Loucy (cell line): ENCODE data around the gene TRPV5.

Experiments
- H2AFZ ChIP-seq: fragments of 200-600 bp; sonication (generic); 2 replicates; pipeline ENCODE4 v1.6.0; 2016; ENCODE audit warnings: antibody characterized with exemption, mild to moderate bottlenecking, low read length, moderate library complexity
- H3F3A ChIP-seq: fragments of 200-600 bp; 2 replicates; pipeline ENCODE4 v1.6.0; 2016; ENCODE audit warnings: antibody characterized with exemption, low read depth, mild to moderate bottlenecking
- H3K27me3 ChIP-seq: fragments of 200-600 bp; sonication (generic); 2 replicates; pipeline ENCODE4 v1.6.1; 2014; ENCODE audit warnings: low read length, mild to moderate bottlenecking; ENCODE audit not compliant: insufficient read depth, poor library complexity, severe bottlenecking
- H3K36me3 ChIP-seq: fragments of 200-600 bp; sonication (generic); 2 replicates; pipeline ENCODE4 v1.6.1; 2016; ENCODE audit warnings: low read length; ENCODE audit not compliant: insufficient read depth
- H3K4me1 ChIP-seq: fragments of 200-600 bp; sonication (generic); 2 replicates; pipeline ENCODE4 v1.5.1; 2014; ENCODE audit warnings: low read length, mild to moderate bottlenecking; ENCODE audit not compliant: insufficient read depth, poor library complexity, severe bottlenecking
- H3K4me2 ChIP-seq: fragments of 200-600 bp; sonication (generic); 2 replicates; pipeline ENCODE4 v1.6.0; 2014; ENCODE audit warnings: antibody characterized with exemption, low read length, low read depth, mild to moderate bottlenecking; ENCODE audit not compliant: poor library complexity, severe bottlenecking
- H3K4me3 ChIP-seq: fragments of 200-600 bp; sonication (generic); 2 replicates; pipeline ENCODE4 v1.5.1; 2014; ENCODE audit warnings: low read length, mild to moderate bottlenecking, mixed read lengths; ENCODE audit not compliant: poor library complexity, severe bottlenecking
- H3K79me2 ChIP-seq: fragments of 200-600 bp; sonication (generic); 2 replicates; pipeline ENCODE4 v1.6.1; 2014; ENCODE audit warnings: low read length; ENCODE audit not compliant: insufficient read depth
- H3K9ac ChIP-seq: fragments of 200-600 bp; sonication (generic); 2 replicates; pipeline ENCODE4 v1.6.0; 2014; ENCODE audit warnings: mild to moderate bottlenecking, low read depth, low read length, moderate library complexity; ENCODE audit not compliant: poor library complexity, severe bottlenecking
- H3K9me2 ChIP-seq: fragments of 200-600 bp; sonication (generic); replicated peaks from 2 replicates; pipeline ENCODE4 v1.6.1; 2016; ENCODE audit warnings: low read depth, low read length, mixed read lengths
- H3K9me3 ChIP-seq: fragments of 200-600 bp; sonication (generic); 2 replicates; pipeline ENCODE4 v1.6.1; 2014; ENCODE audit warnings: mild to moderate bottlenecking, antibody characterized with exemption, low read length, low read depth; ENCODE audit not compliant: insufficient read depth
- H4K20me1 ChIP-seq: fragments of 200-600 bp; sonication (generic); 2 replicates; pipeline ENCODE4 v1.6.0; 2014; ENCODE audit warnings: antibody characterized with exemption, low read length, mild to moderate bottlenecking; ENCODE audit not compliant: insufficient read depth, poor library complexity, severe bottlenecking
- CTCF ChIP-seq: fragments of 200-600 bp; sonication (generic); conservative IDR thresholded peaks from 2 replicates; pipeline ENCODE4 v1.5.1; 2014; ENCODE audit warnings: mild to moderate bottlenecking, antibody characterized with exemption, low read length
- EZH2phosphoT487 ChIP-seq: fragments of 200-600 bp; IDR thresholded peaks from 2 replicates; pipeline ENCODE4 v1.6.1; 2018; ENCODE audit warnings: antibody characterized with exemption, mild to moderate bottlenecking, moderate library complexity, borderline replicate concordance

TRPV5 gene

DNA sequence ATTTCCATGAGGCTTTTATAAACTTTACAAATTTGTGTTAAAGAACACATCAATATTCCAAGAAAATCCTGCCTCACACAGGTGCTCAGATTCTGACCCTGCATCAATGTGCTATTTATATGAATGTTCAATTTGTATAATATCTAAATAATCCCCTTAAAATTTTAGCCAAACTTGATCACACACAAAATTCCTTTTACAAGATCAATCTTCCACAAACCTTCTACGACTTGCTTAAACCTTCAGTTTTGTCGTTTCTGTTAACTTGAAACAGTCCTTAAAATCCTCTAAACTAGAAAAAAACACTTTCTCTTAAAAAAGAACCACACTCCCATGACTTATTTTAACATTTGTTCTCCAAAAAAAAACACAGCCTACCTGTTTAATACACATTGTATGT, 27.8 kb downstream of the TRPV5 start:
- Histone ChIP-seq H3K4me1 (no peaks in the 10 kb centered on the region), H2AFZ (no peak overlapping the region), H3K9me2 (no peaks in the 10 kb centered on the region), H3K27me3 (no peaks in the 10 kb centered on the region), H3K36me3 (no peaks in the 10 kb centered on the region), H3K9me3 (0 out of 2 replicates have a peak, but pooled peaks cover 9% of the 10 kb centered on the region), H4K20me1 (no peaks in the 10 kb centered on the region), H3F3A (no peaks in the 10 kb centered on the region), H3K9ac (no peak overlapping the region), H3K4me2 (no peak overlapping the region), H3K4me3 (no peak overlapping the region), H3K79me2 (no peaks in the 10 kb centered on the region)
- no peak for TF ChIP-seq EZH2phosphoT487
- TF ChIP-seq CTCF: no peak

DNA sequence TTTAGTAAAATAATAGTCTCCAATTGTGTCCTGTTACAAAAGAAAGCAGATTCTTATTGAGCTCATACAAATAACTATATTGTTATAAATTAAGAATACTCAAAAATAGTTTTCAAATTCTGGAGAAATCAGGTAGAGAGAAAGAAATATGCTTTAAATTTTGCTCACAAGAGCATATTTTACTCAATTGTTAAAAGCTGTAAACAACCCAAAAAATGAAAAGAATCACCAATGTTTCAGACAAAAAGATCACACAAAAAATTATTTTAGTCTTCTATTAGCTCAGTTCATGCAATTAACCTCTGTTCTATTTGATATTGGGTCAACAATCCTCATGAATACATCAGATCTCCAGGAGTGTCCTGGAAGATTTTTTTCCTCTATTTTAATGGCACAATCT, 29.4 kb downstream of the TRPV5 start:
- Histone ChIP-seq H3K4me3 (no peak overlapping the region), H3K9me3 (0 out of 2 replicates have a peak, but pooled peaks cover 9% of the 10 kb centered on the region), H3K27me3 (no peaks in the 10 kb centered on the region), H3K79me2 (no peaks in the 10 kb centered on the region), H3K9me2 (no peaks in the 10 kb centered on the region), H3K4me1 (no peaks in the 10 kb centered on the region), H3K9ac (no peak overlapping the region), H3F3A (no peaks in the 10 kb centered on the region), H2AFZ (no peak overlapping the region), H3K36me3 (no peaks in the 10 kb centered on the region), H3K4me2 (no peak overlapping the region), H4K20me1 (no peaks in the 10 kb centered on the region)
- no peak for TF ChIP-seq EZH2phosphoT487

- no peaks in the 10 kb centered on the region for H3K36me3 ChIP-seq
- no peaks in the 10 kb centered on the region for H3K4me1 ChIP-seq
- H3K4me3 ChIP-seq: no peak overlapping the region
- no peaks in the 10 kb centered on the region for H4K20me1 ChIP-seq
- H3K4me2 ChIP-seq: no peak overlapping the region
- H3K9ac ChIP-seq: no peak overlapping the region
- 0 out of 2 replicates have a peak, but pooled peaks cover 9% of the 10 kb centered on the region for H3K9me3 ChIP-seq
- H3K9me2 ChIP-seq: no peaks in the 10 kb centered on the region
- H3K27me3 ChIP-seq: no peaks in the 10 kb centered on the region
- H3K79me2 ChIP-seq: no peaks in the 10 kb centered on the region
- H2AFZ ChIP-seq: no peak overlapping the region
- H3F3A ChIP-seq: no peaks in the 10 kb centered on the region
- TF ChIP-seq CTCF (no peak), EZH2phosphoT487 (no peak)
Observed at GRCh38 chr7:142901426-142902259, 31.9 kb downstream of the TRPV5 start.
